GM19468 (cell line): ENCODE measurements around the gene NUTM2A.
"Not testable (repeated sequence)": the region's sequence is repeated elsewhere in the genome, so short reads cannot be mapped to it uniquely, and the experiment has no call there.

ENCODE experiments used
- ATAC-seq: cut with Tn5 transposase; IDR thresholded peaks from one replicate; pipeline ENCODE4 v1.9.1; 2021; ENCODE audit warnings: mild to moderate bottlenecking, moderate library complexity, moderate number of reproducible peaks; ENCODE audit not compliant: unreplicated experiment; ENCODE audit errors: extremely low read depth

Gene NUTM2A

GRCh38 chr10:87247335-87247734, 22.1 kb downstream of the NUTM2A start:
- not testable (repeated sequence) for ATAC-seq

GRCh38 chr10:87248818-87249353, 23.6 kb downstream of the NUTM2A start:
- not testable (repeated sequence) for ATAC-seq

GRCh38 chr10:87280749-87281392, 55.6 kb downstream of the NUTM2A start:
- not testable (repeated sequence) for ATAC-seq
